GM12891 (cell line): Measurements from ENCODE around the gene TPM1.

Experiments used
- PAX5 ChIP-seq: IDR thresholded peaks from 2 replicates; pipeline ENCODE4 v1.6.1; 2011; ENCODE audit warnings: low read length, moderate library complexity, mild to moderate bottlenecking; ENCODE audit not compliant: insufficient read depth, severe bottlenecking
- POLR2A ChIP-seq: IDR thresholded peaks from 2 replicates; pipeline ENCODE4 v1.6.1; 2011; ENCODE audit warnings: low read depth, low read length, control low read depth
- POLR2AphosphoS5 ChIP-seq: IDR thresholded peaks from 2 replicates; pipeline ENCODE4 v1.6.1; 2011; ENCODE audit warnings: low read depth, low read length, control low read depth
- POU2F2 ChIP-seq: IDR thresholded peaks from 2 replicates; pipeline ENCODE4 v1.6.1; 2011; ENCODE audit warnings: low read depth, mild to moderate bottlenecking, control low read depth, low read length, moderate library complexity
- SPI1 ChIP-seq: IDR thresholded peaks from 2 replicates; pipeline ENCODE4 v1.6.1; 2011; ENCODE audit warnings: low read depth, low read length, control low read depth
- TAF1 ChIP-seq: IDR thresholded peaks from 2 replicates; pipeline ENCODE4 v1.6.1; 2011; ENCODE audit warnings: low read depth, low read length, control low read depth

DNA sequence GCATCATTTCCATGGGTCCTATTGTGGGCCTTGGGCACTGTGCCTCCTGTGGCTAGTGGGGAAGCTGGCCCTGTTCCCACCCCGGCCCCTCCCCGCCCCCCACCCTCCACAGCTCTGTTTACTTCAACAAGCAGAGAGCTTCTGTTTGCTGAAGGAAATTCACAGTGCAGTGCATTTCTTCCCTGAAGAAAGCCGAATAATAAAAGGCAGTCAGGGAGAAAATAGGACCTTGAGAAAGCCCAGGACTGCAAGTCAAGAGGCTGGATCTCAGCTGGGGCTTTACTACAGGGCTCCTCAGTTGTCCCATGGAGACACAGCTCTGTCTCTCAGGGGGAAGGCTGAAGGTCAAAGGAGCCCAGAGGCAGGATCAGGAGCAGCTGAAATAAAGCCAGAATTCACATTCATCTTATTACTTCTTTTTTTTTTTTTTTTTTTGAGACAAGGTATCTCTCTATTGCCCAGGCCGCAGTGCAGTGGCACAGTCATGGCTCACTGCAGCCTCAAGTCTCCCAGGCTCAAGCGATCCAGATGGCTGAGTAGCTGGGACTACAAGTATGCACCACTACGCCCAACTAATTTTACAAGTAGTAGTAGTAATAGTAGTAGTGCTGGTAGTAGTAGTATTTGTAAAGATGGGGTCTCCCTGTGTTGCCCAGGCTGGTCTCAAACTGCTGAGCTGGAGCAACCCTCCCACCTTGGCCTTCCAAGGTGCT is 46.1 kb downstream of the TPM1 start:
- TF ChIP-seq POLR2AphosphoS5, result no peak
- TF ChIP-seq TAF1, result no peak
- TF ChIP-seq POLR2A, result no peak
- TF ChIP-seq SPI1, result no peak
- TF ChIP-seq PAX5, result no peak
- no peak for TF ChIP-seq POU2F2
